GM20000 (cell line): ENCODE measurements around the gene PHF24.

Experiments used
- DNase-seq: peaks from one replicate; pipeline ENCODE4 v3.0.0; 2012; ENCODE audit warnings: low spot score
- TF ChIP-seq, protein P1 (sequence below): IDR thresholded peaks from 2 replicates; pipeline ENCODE4 v1.5.1; 2012; ENCODE audit warnings: mild to moderate bottlenecking, control low read depth; ENCODE audit errors: extremely low read depth, missing control alignments

PHF24 gene

DNA sequence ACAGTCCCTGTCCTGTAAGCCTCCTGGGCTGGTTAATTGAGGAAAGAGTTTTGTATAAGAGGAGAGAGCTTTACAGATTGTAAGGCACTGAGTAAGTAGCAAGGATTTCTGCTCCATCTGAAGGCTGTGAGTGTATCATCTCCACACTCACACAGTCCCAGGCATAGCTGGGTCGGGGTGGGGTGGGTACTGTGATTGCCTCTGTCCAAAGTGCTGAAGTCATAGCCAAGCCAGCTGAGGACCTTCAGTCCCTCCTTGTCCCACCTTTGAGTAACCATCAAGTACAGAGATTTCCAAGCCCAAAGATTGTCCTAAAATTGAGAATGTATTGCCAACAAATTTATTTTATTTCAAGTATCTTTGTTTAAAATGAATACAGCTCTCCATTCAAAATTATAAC lies 26.0 kb downstream of the PHF24 start:
- TF ChIP-seq, protein P1, sequence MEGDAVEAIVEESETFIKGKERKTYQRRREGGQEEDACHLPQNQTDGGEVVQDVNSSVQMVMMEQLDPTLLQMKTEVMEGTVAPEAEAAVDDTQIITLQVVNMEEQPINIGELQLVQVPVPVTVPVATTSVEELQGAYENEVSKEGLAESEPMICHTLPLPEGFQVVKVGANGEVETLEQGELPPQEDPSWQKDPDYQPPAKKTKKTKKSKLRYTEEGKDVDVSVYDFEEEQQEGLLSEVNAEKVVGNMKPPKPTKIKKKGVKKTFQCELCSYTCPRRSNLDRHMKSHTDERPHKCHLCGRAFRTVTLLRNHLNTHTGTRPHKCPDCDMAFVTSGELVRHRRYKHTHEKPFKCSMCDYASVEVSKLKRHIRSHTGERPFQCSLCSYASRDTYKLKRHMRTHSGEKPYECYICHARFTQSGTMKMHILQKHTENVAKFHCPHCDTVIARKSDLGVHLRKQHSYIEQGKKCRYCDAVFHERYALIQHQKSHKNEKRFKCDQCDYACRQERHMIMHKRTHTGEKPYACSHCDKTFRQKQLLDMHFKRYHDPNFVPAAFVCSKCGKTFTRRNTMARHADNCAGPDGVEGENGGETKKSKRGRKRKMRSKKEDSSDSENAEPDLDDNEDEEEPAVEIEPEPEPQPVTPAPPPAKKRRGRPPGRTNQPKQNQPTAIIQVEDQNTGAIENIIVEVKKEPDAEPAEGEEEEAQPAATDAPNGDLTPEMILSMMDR, result no peak
- no peak for DNase-seq

DNA sequence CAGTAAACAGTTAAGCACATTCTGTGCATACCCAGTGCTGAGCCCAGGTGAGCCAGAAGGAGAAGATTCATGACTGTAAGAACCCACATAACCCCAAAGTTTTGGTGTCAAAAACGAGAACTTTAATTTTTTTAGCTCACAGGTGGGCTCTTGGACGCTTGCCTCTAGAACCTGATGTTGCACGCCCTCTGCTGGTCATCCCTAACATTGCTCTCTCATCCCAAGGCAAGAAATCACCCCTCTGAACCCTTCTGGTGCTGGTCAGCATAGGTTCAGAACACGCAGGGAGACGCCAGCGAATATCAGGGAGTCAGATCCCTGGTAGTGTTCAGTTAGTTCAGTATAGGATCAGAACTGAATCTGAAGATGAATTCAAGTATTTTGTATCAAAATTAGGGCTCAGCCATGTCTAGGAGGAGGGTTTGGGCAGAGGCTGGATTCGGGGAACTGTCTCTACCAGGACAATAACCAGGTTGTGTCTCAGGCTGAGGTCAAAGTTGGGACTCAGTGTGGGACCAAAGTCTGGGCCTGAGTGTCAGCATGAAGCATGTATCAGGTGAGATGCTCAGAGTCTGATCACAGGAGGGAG lies 27.3 kb downstream of the PHF24 start:
- TF ChIP-seq, protein P1, result peak; percentile 72
- peak; percentile 53 for DNase-seq

DNA sequence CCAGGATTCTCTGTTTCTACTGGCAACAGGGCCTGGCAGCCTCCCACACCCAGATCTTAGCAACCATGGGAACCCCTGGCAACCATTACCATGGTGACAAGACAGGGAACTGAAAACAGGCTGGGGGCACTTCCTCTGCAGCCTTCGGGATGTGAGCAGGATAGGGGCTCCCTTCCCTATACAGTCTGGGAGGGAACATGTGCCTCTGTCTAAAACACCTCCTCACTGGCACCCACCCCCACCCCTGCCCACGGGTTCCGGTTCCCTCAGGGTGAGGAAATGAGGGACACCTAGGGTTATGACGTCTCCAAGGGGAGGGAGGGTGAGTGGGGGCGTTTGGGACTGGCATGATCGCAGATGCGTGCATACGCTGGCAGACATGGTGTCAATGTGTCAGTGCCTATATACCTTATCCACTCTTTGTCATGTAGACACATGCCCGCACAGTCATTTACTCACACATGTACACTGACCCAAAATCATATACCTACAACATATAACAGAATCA lies 28.5 kb downstream of the PHF24 start:
- no peak for DNase-seq
- TF ChIP-seq, protein P1, result no peak

DNA sequence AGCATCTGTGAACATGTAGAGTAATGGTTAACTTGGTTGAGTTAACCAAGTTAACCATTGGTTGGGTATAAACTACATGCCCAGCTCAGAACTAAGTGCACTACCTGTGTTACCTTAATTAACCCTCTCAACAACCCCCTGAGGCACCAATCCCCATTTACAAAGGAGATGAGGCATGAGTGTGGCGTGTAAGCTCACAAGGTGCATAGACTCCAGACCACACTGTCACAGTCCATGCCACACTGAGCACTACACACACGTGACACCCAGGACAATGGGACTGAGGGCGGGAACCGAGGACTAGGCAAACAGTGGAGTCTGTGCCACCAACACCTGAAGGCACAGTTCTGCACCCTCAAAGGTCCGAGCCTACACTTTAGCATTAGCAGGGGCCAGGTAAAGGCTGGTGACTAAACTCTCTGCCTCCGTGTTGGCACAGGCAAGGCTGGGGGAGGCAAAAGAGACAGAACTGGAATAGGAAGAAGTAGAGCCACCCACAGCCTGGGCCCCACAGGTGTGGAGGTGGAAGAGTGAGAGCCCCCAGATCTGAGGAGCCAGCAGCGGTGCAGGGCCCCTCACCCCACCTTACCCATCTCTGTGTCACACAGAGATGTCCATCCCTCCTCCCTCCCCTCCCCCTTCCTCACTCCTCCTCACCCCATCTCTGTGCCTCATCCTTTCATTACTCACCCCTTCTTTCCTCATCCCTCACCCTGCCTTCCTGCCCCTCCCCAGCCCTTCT lies 29.2 kb downstream of the PHF24 start:
- TF ChIP-seq, protein P1, result no peak

DNA sequence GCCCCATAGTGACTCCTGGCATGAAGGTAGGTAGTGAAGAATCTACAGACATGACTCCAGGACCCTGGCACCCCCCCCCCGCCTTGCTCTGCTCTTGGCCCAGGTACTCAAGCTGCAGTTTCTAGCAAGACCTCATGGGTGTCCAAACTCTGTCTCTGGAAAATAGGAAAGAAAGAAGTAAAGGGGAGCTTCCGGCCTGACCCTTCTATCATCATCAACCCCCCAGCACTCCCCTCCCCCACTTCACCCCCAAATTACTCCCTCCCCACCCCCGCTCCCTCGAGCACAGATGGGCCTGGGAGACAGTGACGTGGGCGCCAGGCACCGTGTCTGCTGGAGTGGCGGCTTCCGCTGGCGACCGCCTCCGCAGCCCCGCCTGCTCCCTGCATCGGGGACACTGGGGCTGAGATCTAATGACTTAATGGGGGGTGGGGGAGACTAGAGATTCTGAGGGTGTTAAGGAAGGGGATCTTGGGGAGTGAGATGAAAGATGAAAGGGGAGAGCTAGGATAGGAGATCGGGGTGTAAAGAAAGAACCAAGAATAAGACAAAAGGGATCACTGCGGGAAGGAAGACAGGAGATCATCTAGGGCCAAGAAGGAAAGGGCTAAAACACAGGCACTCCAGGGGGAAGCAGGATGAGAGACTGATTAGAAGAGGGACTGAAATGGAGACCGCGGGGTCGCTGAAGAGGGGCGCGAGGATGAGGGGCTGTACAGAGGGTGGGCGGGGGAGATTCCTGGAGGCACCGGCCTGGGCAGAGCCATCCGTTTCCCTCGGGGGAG lies 30.3 kb downstream of the PHF24 start:
- DNase-seq, result no peak
- TF ChIP-seq, protein P1, result no peak

More for the DNA sequence above, 29.2 kb downstream of the PHF24 start:
- DNase-seq, result no peak

DNA sequence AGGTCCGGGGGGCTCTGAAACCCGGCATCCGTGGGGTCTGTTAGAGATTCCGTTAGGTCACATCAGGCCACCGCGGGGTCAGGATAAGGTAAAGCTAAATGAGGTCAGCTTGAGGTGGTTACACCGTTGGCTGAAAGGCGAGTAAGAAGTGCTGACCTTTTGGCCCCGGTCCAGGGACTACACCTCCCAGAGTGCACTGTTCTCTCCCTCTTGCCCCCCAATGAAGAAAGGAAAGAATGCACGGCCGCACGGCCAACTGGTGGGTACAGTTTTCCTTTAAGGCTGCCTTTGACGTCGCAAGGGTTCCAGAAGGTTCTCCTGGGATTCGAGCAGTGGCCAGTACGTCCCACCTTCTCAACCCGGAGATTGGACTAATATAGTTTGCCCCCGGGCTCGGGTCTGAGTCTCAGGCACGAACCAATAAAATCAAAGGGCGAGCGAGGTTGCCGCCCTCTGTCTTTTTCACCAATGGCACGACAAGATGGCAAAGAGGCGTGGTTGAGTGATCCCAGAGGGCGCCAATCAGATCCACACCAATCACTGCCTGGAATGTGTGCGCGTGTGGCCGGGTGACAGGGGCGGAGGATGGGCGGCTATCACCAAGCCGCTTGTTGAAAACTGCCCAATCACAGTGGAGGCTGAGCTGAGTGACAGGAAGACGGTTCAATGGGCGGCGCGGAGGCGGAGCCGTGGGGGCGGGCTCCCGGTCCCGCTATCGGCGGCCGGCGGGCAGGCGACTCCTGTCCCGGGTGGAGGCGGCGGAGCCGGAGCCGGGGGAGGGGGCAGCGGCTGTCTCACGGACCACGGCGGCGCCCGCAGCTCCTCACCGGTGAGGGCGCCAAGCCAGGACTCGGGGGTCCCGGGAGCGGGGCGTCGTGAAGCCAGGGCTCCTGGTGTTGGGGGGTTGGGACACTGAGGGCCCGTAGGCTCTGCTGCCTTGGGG lies 31.2 kb downstream of the PHF24 start, which contains the start of gene DNAJB5:
DNAJB5 (plus strand) TSS at position 743 of the 943 bp plus-strand sequence. CDS start 886 bp downstream, outside the sequence.
- DNase-seq, result peak; percentile 98
- TF ChIP-seq, protein P1, result no peak
